Activated CD4-positive, alpha-beta T cell treated with anti-CD3 and anti-CD28 coated beads, Interleukin-2, amount 10 ng/mL, durations not matched to agents 7 days and 5 days (primary cell): ENCODE results near the gene MAP3K14. TPM values are rescaled to one million over a fixed set of nuclear protein-coding genes. Genes with fewer than 3 reads are reported as not detected.
"Not testable (repeated sequence)": the region's sequence is repeated elsewhere in the genome, so short reads cannot be mapped to it uniquely, and the experiment has no call there.

Experiments
- CTCF ChIA-PET: fragments of 350-600 bp; sonication (Branson Sonifier 250); formaldehyde crosslinking; loops from one replicate; lab custom pipeline; 2021; ENCODE audit warnings: antibody characterized with exemption; lab: Charles Lee
- POLR2A ChIA-PET: fragments of 350-600 bp; sonication (Branson Sonifier 250); formaldehyde crosslinking; loops from one replicate; lab custom pipeline; 2021; ENCODE audit warnings: antibody characterized with exemption; lab: Charles Lee
- DNase-seq: peaks from one replicate; pipeline ENCODE4 v3.0.0-alpha.2; 2020
- H3K27ac Mint-ChIP-seq: one replicate; pipeline ENCODE4 v1.8.0; 2021; ENCODE audit warnings: mild to moderate bottlenecking, moderate library complexity, mixed read lengths
- H3K27me3 Mint-ChIP-seq: one replicate; pipeline ENCODE4 v1.8.0; 2021; ENCODE audit warnings: mixed read lengths
- H3K36me3 Mint-ChIP-seq: one replicate; pipeline ENCODE4 v1.8.0; 2021; ENCODE audit warnings: low read depth, mixed read lengths
- H3K4me1 Mint-ChIP-seq: one replicate; pipeline ENCODE4 v1.8.0; 2021; ENCODE audit warnings: mixed read lengths
- H3K4me3 Mint-ChIP-seq: one replicate; pipeline ENCODE4 v1.8.0; 2021; ENCODE audit warnings: mild to moderate bottlenecking, moderate library complexity, mixed read lengths
- H3K9me3 Mint-ChIP-seq: one replicate; pipeline ENCODE4 v1.8.0; 2021; ENCODE audit warnings: mixed read lengths
- total RNA-seq, 2 experiments: library from RNA; stranded (reverse); gene quantifications; one replicate each; pipeline ENCODE4 v1.2.3, GENCODE V29; 2021

MAP3K14 gene
- total RNA-seq, 2 experiments from 2014 or later, result 25.8 to 26.0 TPM

DNA sequence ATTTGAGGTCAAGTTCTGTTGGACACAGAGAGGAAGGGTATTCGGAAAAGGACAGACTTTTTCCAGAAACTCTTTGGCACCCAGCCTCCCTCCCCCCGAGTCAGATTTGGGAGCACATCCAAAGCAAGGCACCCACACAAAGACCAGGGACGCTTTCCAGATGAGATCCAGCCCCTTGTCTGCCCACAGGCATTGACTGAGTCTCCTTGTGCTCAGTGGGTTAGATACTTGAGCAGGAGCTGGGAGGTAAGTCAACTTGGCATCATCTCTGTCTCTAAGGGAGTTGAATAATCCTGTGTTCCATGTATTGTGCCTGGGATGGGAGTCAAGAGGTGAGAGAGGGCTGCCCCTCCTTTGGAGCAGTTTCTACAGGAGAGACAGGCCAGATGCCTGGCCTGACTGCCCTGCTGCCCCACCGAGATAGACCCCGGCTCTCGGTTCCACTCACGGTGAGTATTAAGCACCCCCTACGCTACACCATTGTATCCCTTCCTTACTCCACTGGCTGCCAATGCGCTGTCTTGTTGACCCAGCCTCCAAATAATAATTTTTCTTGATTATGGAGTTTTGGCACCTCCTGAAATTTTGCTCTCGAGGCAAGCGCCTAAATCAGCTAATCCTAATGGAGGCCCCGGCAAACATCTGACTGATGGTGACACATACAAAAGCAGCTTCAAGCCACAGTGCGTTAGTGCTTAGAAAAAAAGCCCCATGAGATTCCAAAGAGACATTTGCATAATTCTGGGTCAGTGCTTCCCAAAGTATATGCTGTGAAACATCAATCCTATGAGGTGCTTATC lies 29.6 kb upstream of the MAP3K14 start:
- Mint-ChIP-seq H3K4me1 (no peaks in the 10 kb centered on the region), H3K4me3 (no peak overlapping the region), H3K27ac (no peak overlapping the region), H3K36me3 (no peaks in the 10 kb centered on the region), H3K27me3 (peaks cover 23% of the 10 kb centered on the region), H3K9me3 (peaks cover 4% of the 10 kb centered on the region)
- CTCF ChIA-PET, result interaction anchor here (1.2 kb wide), 1 partner anchor 41 kb away, joined by 3 read pairs; no protein-coding TSS in a partner anchor
- POLR2A ChIA-PET, result no interaction called here
- DNase-seq, result no peak

DNA sequence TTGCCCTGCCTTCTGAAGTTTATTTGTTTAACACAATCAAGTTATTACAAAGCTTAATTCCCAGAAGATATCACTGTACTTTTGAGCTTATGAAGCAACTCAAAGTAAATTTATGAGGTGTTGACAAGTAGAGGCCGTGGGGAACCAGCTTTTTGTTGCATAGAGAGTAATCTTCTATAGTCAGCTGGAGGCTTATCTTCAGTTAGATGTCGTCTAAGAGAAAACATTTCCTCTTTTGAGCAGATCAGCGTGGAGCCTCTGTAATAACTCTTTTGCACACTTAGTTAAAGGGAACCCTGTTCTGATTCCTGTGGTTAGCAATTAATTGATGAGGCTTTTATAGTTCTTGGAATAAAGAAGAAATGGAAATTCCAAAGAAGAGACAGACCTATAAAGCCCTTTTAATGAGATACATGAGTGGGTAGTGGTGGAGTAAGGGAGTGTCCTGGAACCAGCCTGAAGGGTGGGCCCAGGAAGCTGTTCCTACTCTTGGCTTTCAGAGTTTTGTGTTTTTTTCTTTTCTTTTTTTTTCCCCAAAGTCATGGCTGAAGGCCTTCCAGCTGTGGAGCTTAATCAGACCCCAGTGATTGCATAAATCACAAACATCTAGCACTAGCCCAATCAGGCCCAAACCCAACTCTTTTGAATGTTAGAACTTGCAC lies 28.9 kb upstream of the MAP3K14 start:
- ChIA-PET CTCF (interaction anchor here (0.7 to 1.2 kb wide), 4 partner anchors 9 to 50 kb away, joined by 3 to 4 read pairs (median 3); no protein-coding TSS in a partner anchor), POLR2A (no interaction called here)
- H3K4me1 Mint-ChIP-seq, result no peaks in the 10 kb centered on the region
- H3K27ac Mint-ChIP-seq, result no peak overlapping the region
- no peak for DNase-seq
- no peaks in the 10 kb centered on the region for H3K36me3 Mint-ChIP-seq
- H3K9me3 Mint-ChIP-seq, result no peaks in the 10 kb centered on the region
- H3K4me3 Mint-ChIP-seq, result no peak overlapping the region
- H3K27me3 Mint-ChIP-seq, result peaks cover 18% of the 10 kb centered on the region

DNA sequence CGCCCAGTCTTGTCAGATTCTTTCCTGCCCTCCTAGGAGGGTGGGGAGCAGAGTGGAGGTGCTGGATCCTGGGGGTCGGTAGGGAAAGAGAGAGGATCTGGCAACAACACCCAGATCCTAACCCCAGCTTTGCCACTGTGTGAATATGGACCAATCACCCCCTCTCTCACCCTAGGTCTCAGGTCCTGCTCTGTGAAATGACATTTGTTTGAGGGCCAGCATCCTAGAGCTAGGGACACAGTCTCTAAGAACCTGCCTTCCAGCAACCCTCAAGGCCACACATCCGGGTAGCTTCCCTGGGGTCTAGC lies 28.4 kb upstream of the MAP3K14 start:
- Mint-ChIP-seq H3K4me1 (no peaks in the 10 kb centered on the region), H3K36me3 (no peaks in the 10 kb centered on the region), H3K27me3 (peaks cover 15% of the 10 kb centered on the region), H3K4me3 (no peak overlapping the region), H3K27ac (no peak overlapping the region), H3K9me3 (no peaks in the 10 kb centered on the region)
- POLR2A ChIA-PET, result no interaction called here
- no peak for DNase-seq
- CTCF ChIA-PET, result interaction anchor here (0.7 to 1.0 kb wide), 3 partner anchors 10 to 50 kb away, joined by 3 to 4 read pairs (median 3); no protein-coding TSS in a partner anchor

DNA sequence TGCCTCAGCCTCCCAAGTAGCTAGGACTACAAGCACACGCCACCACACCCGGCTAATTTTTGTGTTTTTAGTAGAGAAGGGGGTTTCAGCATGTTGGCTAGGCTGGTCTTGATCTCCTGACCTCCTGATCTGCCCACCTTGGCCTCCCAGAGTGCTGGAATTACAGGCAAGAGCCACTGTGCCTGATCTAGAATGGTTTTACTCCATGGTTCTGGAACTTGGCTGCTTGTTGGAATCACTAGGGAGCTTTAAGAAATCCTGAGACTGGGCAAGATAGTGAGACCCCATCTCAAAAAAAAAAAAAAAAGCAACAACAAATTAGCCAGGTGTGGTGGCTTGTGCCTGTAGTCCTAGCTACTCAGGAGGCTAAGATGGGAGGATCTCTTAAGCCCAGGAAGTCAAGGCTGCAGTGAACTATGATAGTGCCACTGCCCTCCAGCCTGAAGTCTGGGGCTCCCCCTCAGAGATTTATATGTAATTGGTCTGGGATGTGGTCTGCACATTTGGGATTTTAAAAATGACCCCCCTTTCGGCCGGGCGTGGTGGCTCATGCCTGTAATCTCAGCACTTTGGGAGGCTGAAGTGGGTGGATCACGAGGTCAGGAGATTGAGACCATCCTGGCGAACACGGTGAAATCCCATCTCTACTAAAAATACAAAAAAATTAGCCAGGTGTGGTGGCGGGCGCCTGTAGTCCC lies 27.3 kb upstream of the MAP3K14 start:
- DNase-seq, H3K4me1 Mint-ChIP-seq, H3K9me3 Mint-ChIP-seq, POLR2A ChIA-PET, H3K4me3 Mint-ChIP-seq, H3K27ac Mint-ChIP-seq, H3K36me3 Mint-ChIP-seq: not testable (repeated sequence)
- CTCF ChIA-PET, result interaction anchor here (1.4 kb wide), 1 partner anchor 17 kb away, joined by 4 read pairs; no protein-coding TSS in a partner anchor
- H3K27me3 Mint-ChIP-seq, result peaks cover 11% of the 10 kb centered on the region

DNA sequence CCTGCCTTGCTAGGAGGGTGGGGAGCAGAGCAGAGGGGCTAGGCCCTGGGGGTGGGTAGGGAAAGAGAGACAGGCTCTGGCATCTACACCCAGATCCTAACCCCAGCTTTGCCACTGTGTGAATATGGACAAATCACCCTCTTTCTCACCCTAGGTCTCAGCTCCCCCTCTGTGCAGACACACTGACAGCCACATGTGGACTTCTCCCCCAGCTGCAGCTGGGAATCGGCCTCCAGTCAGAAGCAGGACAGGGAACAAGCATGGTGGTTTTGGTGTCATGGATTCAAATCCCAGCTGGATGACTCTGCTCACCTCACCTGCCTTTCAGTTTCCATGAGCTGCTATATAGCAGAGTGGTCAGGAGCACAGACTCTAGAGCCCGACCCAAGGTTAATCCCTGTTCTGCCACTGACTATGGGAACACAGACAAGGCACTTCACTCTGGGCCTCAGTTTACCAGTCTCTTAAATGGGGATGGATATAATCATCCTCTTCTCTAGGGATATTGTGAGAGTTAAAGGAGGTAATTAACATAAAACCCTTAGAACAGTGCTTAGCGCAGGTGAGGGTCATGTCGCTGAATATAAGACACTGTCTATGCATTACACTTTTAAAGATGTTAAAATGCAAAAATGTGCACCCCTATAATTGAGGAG lies 26.2 kb upstream of the MAP3K14 start:
- ChIA-PET CTCF (interaction anchor here (0.6 to 1.4 kb wide), 2 partner anchors 12 to 16 kb away, joined by 3 to 4 read pairs; no protein-coding TSS in a partner anchor), POLR2A (no interaction called here)
- Mint-ChIP-seq H3K9me3 (no peaks in the 10 kb centered on the region), H3K27me3 (no peaks in the 10 kb centered on the region), H3K27ac (no peak overlapping the region), H3K36me3 (no peaks in the 10 kb centered on the region), H3K4me1 (no peaks in the 10 kb centered on the region), H3K4me3 (no peak overlapping the region)
- no peak for DNase-seq

DNA sequence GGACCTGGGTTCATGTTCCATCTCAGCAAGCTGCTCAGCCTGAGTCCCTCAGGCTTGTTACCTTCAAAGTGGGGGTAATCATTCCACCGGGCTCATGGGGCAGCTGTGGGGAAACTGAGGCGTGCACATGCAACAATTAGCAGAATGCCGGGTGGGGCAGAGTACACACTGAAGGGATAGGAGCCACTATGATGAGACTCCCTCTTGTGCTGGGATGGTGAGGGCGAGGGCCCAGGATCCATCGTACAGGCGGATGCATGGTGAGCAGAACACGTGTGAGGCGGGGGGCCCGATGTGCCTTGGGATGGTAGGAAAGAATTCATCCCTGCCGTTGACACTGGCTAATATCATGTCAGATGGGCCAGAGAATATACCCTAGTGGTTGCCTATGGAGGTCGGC lies 25.5 kb upstream of the MAP3K14 start:
- Mint-ChIP-seq H3K36me3 (no peaks in the 10 kb centered on the region), H3K4me3 (no peak overlapping the region), H3K27ac (no peak overlapping the region), H3K27me3 (no peaks in the 10 kb centered on the region), H3K4me1 (no peaks in the 10 kb centered on the region), H3K9me3 (no peaks in the 10 kb centered on the region)
- ChIA-PET CTCF (interaction anchor here (1.8 kb wide), 1 partner anchor 16 kb away, joined by 4 read pairs; no protein-coding TSS in a partner anchor), POLR2A (no interaction called here)
- no peak for DNase-seq

DNA sequence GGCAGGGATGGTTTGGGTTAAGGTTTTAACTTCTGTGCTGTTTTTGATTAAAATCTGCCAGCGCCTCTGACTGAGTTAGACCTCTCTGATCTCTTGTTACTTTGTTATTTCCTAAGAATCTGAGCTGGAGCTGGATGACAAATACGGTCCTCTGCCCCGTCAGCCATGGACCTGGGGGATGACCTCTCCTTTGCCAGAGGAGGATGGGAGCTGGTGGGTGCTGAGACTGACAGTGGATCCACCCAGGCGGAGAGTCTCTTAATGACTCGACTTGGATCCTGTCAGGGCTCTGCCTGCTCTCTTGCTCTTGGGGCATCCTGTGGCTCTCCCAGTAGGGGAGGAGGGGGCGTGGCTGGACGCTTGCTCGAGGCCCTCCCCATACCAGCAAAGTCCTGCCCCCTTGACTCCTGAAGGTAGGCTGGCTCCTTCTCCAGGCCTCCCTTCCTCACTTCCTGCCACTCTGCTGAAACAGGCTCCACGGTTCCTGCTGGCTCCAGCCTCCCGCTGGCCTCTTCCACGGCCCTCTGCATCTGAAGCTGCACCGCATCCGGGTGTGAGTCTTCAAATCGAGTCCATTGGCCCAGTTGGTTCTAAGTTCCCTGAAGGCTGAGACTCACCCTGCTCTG lies 24.8 kb upstream of the MAP3K14 start:
- ChIA-PET CTCF (interaction anchor here (1.8 kb wide), 1 partner anchor 15 kb away, joined by 4 read pairs; no protein-coding TSS in a partner anchor), POLR2A (no interaction called here)
- no peak for DNase-seq
- H3K27me3 Mint-ChIP-seq, result no peaks in the 10 kb centered on the region
- no peaks in the 10 kb centered on the region for H3K36me3 Mint-ChIP-seq
- no peak overlapping the region for H3K4me3 Mint-ChIP-seq
- H3K4me1 Mint-ChIP-seq, result no peaks in the 10 kb centered on the region
- no peak overlapping the region for H3K27ac Mint-ChIP-seq
- H3K9me3 Mint-ChIP-seq, result no peaks in the 10 kb centered on the region

DNA sequence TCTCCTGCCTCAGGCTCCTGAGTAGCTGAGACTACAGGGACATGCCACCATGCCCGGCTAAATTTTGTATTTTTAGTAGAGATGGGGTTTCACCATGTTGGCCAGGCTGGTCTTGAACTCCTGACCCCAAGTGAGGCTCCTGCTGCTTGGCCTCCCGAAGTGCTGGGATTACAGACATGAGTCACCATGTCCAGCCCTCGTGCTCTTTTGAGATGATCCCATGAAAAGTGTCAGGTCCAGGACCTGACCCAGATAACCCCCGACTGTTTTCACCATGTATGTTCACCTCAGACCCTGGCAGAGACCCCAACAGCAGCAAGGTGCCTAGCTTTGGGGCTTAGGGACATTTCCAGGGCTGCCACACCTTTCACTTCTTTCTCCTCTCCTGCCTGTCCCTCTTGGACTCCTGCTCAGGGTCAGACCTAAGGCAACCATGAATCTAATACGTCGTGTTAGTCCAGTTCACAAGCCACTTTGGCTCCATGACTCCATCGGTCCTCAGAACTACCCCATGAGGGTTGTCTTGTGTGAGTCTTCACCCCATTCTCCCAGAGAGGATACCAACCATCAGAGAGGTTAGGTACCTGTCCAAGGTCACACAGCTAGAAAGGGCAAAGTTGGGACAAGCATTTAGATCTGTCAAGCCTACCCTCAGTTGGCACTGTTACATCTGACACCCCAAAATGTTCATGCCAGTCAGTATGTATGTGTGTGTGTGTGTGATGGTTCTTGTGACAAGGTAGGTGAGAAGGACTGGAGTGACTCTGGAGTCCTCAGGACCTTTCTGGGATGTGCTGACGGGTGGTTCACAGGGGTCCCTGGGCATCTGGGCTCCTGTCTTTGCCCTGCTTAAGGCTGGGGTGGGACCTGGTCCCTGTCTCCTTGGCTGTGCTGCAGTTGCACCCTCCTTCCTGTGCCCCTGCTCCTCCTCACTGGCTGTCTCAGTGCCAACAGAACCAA lies 23.1 kb upstream of the MAP3K14 start:
- no peaks in the 10 kb centered on the region for H3K4me1 Mint-ChIP-seq
- DNase-seq, result no peak
- CTCF ChIA-PET, result interaction anchor here (0.5 kb wide), 1 partner anchor 68 kb away, joined by 3 read pairs; no protein-coding TSS in a partner anchor

DNA sequence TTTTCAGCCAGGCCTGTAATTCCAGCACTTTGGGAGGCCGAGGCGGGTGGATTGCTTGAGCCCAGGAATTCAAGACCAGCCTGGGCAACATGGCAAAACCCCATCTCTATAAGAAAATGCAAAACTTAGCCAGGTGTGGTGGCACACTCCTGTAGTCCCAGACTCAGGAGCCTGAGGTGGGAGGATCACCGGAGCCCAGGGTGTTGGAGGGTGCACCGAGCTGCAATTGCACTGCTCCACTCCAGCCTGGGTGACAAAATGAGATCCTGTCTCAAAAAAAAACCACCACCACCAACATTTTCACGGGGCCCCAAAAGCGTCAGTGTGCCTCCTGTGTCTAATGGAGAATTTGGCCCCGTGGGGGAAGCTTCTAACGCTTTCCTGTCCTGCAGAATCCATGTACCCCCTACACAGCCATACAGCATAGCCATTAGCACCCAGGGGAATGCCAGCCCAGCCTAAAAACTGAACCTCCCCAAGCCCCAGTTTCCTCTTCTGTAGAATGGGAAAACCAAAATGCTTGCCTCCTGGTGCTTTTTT lies 22.2 kb upstream of the MAP3K14 start:
- Mint-ChIP-seq H3K36me3 (no peaks in the 10 kb centered on the region), H3K4me1 (peaks cover 3% of the 10 kb centered on the region), H3K27ac (no peak overlapping the region), H3K4me3 (no peak overlapping the region), H3K27me3 (no peaks in the 10 kb centered on the region), H3K9me3 (no peaks in the 10 kb centered on the region)
- no peak for DNase-seq
- ChIA-PET POLR2A (interaction anchor here (0.6 kb wide), 1 partner anchor 799 kb away, joined by 5 read pairs; no protein-coding TSS in a partner anchor), CTCF (interaction anchor here (0.9 to 1.5 kb wide), 3 partner anchors 12 to 43 kb away, joined by 3 to 4 read pairs (median 3); no protein-coding TSS in a partner anchor)

More for the DNA sequence above, 23.1 kb upstream of the MAP3K14 start:
- Mint-ChIP-seq H3K36me3 (no peaks in the 10 kb centered on the region), H3K27ac (no peak overlapping the region), H3K9me3 (no peaks in the 10 kb centered on the region), H3K27me3 (no peaks in the 10 kb centered on the region), H3K4me3 (no peak overlapping the region)
- POLR2A ChIA-PET, result no interaction called here

DNA sequence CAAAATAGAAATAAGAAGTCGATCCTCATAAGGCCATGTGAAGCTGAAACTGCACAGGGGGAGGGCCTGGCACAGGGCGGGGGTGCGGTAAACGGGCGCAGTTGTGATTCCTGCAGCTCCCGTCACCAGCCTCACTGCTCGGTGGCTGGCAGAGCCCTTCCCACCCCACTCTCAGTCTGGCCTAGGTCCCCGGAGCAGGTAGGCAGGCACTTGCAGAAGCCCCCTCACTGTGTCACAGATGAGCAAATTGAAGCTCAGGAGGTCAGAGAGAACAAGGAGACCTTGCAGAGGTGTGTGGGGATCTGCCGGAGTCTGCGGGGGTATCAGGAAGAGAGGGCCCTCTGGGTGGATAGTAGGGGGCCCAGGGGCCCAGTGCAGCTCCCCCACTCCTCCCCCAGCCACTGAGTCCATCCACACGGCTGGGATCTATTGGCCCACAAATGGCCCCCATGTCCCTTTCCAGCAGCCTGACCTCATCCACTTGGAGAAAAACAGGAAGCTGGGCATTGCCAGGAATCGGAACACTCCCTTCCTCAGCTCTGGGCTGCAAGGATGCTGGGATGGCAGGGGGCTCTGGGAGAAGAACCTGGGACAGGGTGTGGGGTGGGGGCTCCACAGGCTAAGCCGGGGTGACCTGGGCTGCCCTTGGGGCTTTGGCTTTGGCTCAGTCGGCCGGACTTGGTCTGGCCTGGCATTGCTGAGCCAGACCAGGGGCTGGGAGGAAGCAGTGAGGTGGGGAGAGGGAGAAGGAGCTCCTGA lies 21.4 kb upstream of the MAP3K14 start:
- Mint-ChIP-seq H3K27ac (no peak overlapping the region), H3K36me3 (no peaks in the 10 kb centered on the region), H3K4me1 (peaks cover 12% of the 10 kb centered on the region), H3K9me3 (no peaks in the 10 kb centered on the region), H3K27me3 (no peaks in the 10 kb centered on the region), H3K4me3 (no peak overlapping the region)
- POLR2A ChIA-PET, result interaction anchor here (0.6 kb wide), 1 partner anchor 800 kb away, joined by 5 read pairs; no protein-coding TSS in a partner anchor
- CTCF ChIA-PET, result interaction anchor here (0.9 to 1.5 kb wide), 3 partner anchors 11 to 42 kb away, joined by 3 to 4 read pairs (median 3); no protein-coding TSS in a partner anchor
- DNase-seq, result no peak
